WTC11 (cell line): ENCODE results near the gene GSTO2. TPM values are rescaled to one million over a fixed set of nuclear protein-coding genes. Genes with fewer than 3 reads are reported as not detected.

Experiments used
- AFF4 ChIP-seq: sonication (generic); formaldehyde crosslinking; IDR thresholded peaks from 2 replicates; pipeline ENCODE4 v1.8.1; 2023; ENCODE audit warnings: mild to moderate bottlenecking, missing genetic modification reagents, borderline replicate concordance
- SP1 ChIP-seq: sonication (generic); formaldehyde crosslinking; conservative IDR thresholded peaks from 2 replicates; pipeline ENCODE4 v1.8.1; 2022; ENCODE audit warnings: missing genetic modification reagents
- TEAD1 ChIP-seq: sonication (generic); formaldehyde crosslinking; IDR thresholded peaks from 2 replicates; pipeline ENCODE4 v1.8.0; 2022; ENCODE audit warnings: mild to moderate bottlenecking, missing genetic modification reagents
- USF1 ChIP-seq: sonication (generic); formaldehyde crosslinking; IDR thresholded peaks from 2 replicates; pipeline ENCODE4 v1.8.0; 2022; ENCODE audit warnings: mild to moderate bottlenecking, missing genetic modification reagents
- microRNA-seq: library from miRNA; unstranded; fragments of <30 nt; microRNA quantifications from one replicate; pipeline ENCODE4 v1.2.0, GENCODE V29; 2022; ENCODE audit warnings: borderline number of aligned reads
- total RNA-seq: library from RNA; stranded (reverse); gene quantifications from 3 replicates; pipeline ENCODE4 v1.2.3, GENCODE V29; 2021

GSTO2 gene
- total RNA-seq, 1 experiment from 2014 or later, result 10.7 TPM

GRCh38 chr10:104353325-104354048, 84.5 kb downstream of the GSTO2 start, which contains the start of gene CFAP58 (continued):
- 0 out of 2 replicates have a peak, but pooled peaks have one; percentile 32 for TF ChIP-seq AFF4 (CRISPR knock-in tag)
- peak; percentile 59; the same call in 1 of the 2 replicates for TF ChIP-seq SP1
- TF ChIP-seq USF1 (CRISPR knock-in tag), result no peak
- 0 out of 2 replicates have a peak, but pooled peaks have one; percentile 33 for TF ChIP-seq TEAD1 (CRISPR knock-in tag)

Small RNA genes within 50 kb of the gene (microRNA-seq; reads per million reads assigned to microRNA genes)
- 2.8 reads per million for gene MIR4482

Other genes starting within 250 kb of the GSTO2 start
- gene COL17A1, start 183.3 kb upstream of the GSTO2 start, total RNA-seq, result 0.60 to 1.5 TPM (median 1.1 TPM) in 3 replicates
- gene SFR1, start 147.0 kb upstream of the GSTO2 start, total RNA-seq, result 9.2 to 11.6 TPM (median 9.9 TPM) in 3 replicates
- 0.42 to 0.69 TPM (median 0.44 TPM) in 3 replicates for gene CFAP43, start 36.8 kb upstream of the GSTO2 start, total RNA-seq
- gene GSTO1, start 14.3 kb upstream of the GSTO2 start, total RNA-seq, result 87.9 to 99.5 TPM (median 99.2 TPM) in 3 replicates
- gene ITPRIP, start 69.3 kb downstream of the GSTO2 start, total RNA-seq, result 13.0 to 16.8 TPM (median 13.4 TPM) in 3 replicates
- 0.92 to 1.1 TPM (median 1.0 TPM) in 3 replicates for gene CFAP58, start 84.6 kb downstream of the GSTO2 start, total RNA-seq